Parathyroid adenoma (tissue), 2 donors: ENCODE data around the gene INPP5A.

Experiments
- H2AFZ ChIP-seq: fragments of 300-600 bp; sonication (generic); one replicate; pipeline ENCODE4 v1.7.0; 2017; ENCODE audit warnings: antibody characterized with exemption, mild to moderate bottlenecking
- H3K27ac ChIP-seq: fragments of 300-600 bp; sonication (generic); one replicate; pipeline ENCODE4 v1.7.0; 2017
- H3K27me3 ChIP-seq: fragments of 300-600 bp; sonication (generic); one replicate; pipeline ENCODE4 v1.7.0; 2017; ENCODE audit warnings: low read length; ENCODE audit not compliant: control insufficient read depth, insufficient read depth
- H3K36me3 ChIP-seq: fragments of 300-600 bp; sonication (generic); one replicate; pipeline ENCODE4 v1.7.0; 2017; ENCODE audit warnings: low read length; ENCODE audit not compliant: control insufficient read depth, insufficient read depth
- H3K4me1 ChIP-seq: fragments of 300-600 bp; sonication (generic); one replicate; pipeline ENCODE4 v1.7.0; 2017; ENCODE audit warnings: control low read depth
- H3K4me2 ChIP-seq: fragments of 300-600 bp; sonication (generic); one replicate; pipeline ENCODE4 v1.7.0; 2017; ENCODE audit warnings: low read length
- H3K4me3 ChIP-seq: fragments of 300-600 bp; sonication (generic); one replicate; pipeline ENCODE4 v1.7.0; 2017; ENCODE audit warnings: low read depth, low read length
- H3K79me2 ChIP-seq: fragments of 300-600 bp; sonication (generic); one replicate; pipeline ENCODE4 v1.7.0; 2017; ENCODE audit warnings: control low read depth
- H3K9ac ChIP-seq: fragments of 300-600 bp; sonication (generic); one replicate; pipeline ENCODE4 v1.7.0; 2017; ENCODE audit warnings: mild to moderate bottlenecking
- H3K9me3 ChIP-seq: fragments of 300-600 bp; sonication (generic); one replicate; pipeline ENCODE4 v1.7.0; 2017; ENCODE audit warnings: low read length; ENCODE audit not compliant: control insufficient read depth
- CTCF ChIP-seq: fragments of 300-600 bp; sonication (generic); IDR thresholded peaks from one replicate; pipeline ENCODE4 v1.7.0; 2017; ENCODE audit warnings: antibody characterized with exemption, mild to moderate bottlenecking
- donor health status: primary hyperparathyroidism.

INPP5A gene

GRCh38 chr10:132634241-132634946, 96.8 kb downstream of the INPP5A start:
- no peak overlapping the region for H3K27ac ChIP-seq
- H3K9ac ChIP-seq, result no peak overlapping the region

GRCh38 chr10:132634947-132635271, 97.3 kb downstream of the INPP5A start:
- Histone ChIP-seq H3K27me3 (no peaks in the 10 kb centered on the region), H3K79me2 (peaks cover 21% of the 10 kb centered on the region), H3K9me3 (no peaks in the 10 kb centered on the region), H2AFZ (no peak overlapping the region), H3K4me3 (no peak overlapping the region), H3K9ac (no peak overlapping the region), H3K27ac (no peak overlapping the region), H3K4me1 (peaks cover 4% of the 10 kb centered on the region), H3K4me2 (no peak overlapping the region), H3K36me3 (no peaks in the 10 kb centered on the region)
- TF ChIP-seq CTCF, result no peak

More at GRCh38 chr10:132634241-132634946, 96.8 kb downstream of the INPP5A start:
- H3K4me1 ChIP-seq, result peaks cover 4% of the 10 kb centered on the region
- no peak overlapping the region for H3K4me3 ChIP-seq
- no peak for TF ChIP-seq CTCF
- peaks cover 21% of the 10 kb centered on the region for H3K79me2 ChIP-seq
- no peak overlapping the region for H2AFZ ChIP-seq
- no peak overlapping the region for H3K4me2 ChIP-seq
- no peaks in the 10 kb centered on the region for H3K27me3 ChIP-seq
- no peaks in the 10 kb centered on the region for H3K36me3 ChIP-seq
- H3K9me3 ChIP-seq, result no peaks in the 10 kb centered on the region

- no peaks in the 10 kb centered on the region for H3K27me3 ChIP-seq
- H3K36me3 ChIP-seq, result no peaks in the 10 kb centered on the region
- H3K27ac ChIP-seq, result no peak overlapping the region
- TF ChIP-seq CTCF, result no peak
- peaks cover 4% of the 10 kb centered on the region for H3K4me1 ChIP-seq
- H3K79me2 ChIP-seq, result peaks cover 36% of the 10 kb centered on the region
- H3K4me3 ChIP-seq, result no peak overlapping the region
- no peaks in the 10 kb centered on the region for H3K9me3 ChIP-seq
- H3K4me2 ChIP-seq, result no peak overlapping the region
- no peak overlapping the region for H2AFZ ChIP-seq
- H3K9ac ChIP-seq, result no peak overlapping the region
These were observed 98.8 kb downstream of the INPP5A start for GRCh38 chr10:132636358-132636757.

- Histone ChIP-seq H3K27me3 (no peaks in the 10 kb centered on the region), H3K9ac (no peak overlapping the region), H3K79me2 (peaks cover 36% of the 10 kb centered on the region), H3K4me3 (no peak overlapping the region), H3K4me2 (no peak overlapping the region), H2AFZ (no peak overlapping the region), H3K4me1 (peaks cover 4% of the 10 kb centered on the region), H3K27ac (no peak overlapping the region), H3K36me3 (no peaks in the 10 kb centered on the region), H3K9me3 (no peaks in the 10 kb centered on the region)
- TF ChIP-seq CTCF, result peak; percentile 66
These were observed 100.0 kb downstream of the INPP5A start for GRCh38 chr10:132637477-132638129.

GRCh38 chr10:132638130-132638515, 100.5 kb downstream of the INPP5A start:
- H3K4me2 ChIP-seq, result no peak overlapping the region
- peaks cover 38% of the 10 kb centered on the region for H3K79me2 ChIP-seq
- peaks cover 4% of the 10 kb centered on the region for H3K4me1 ChIP-seq
- no peaks in the 10 kb centered on the region for H3K9me3 ChIP-seq
- no peak overlapping the region for H2AFZ ChIP-seq
- H3K9ac ChIP-seq, result no peak overlapping the region
- H3K4me3 ChIP-seq, result no peak overlapping the region
- no peak for TF ChIP-seq CTCF
- no peaks in the 10 kb centered on the region for H3K36me3 ChIP-seq
- H3K27ac ChIP-seq, result no peak overlapping the region
- no peaks in the 10 kb centered on the region for H3K27me3 ChIP-seq
